GM18861 (cell line): ENCODE data around the gene LRTM2.

Experiments used
- ATAC-seq: cut with Tn5 transposase; IDR thresholded peaks from one replicate; pipeline ENCODE4 v1.9.1; 2021; ENCODE audit not compliant: unreplicated experiment

The LRTM2 gene

GRCh38 chr12:1882850-1883470 is 62.6 kb downstream of the LRTM2 start:
- ATAC-seq = no peak

GRCh38 chr12:1883513-1883912 is 63.1 kb downstream of the LRTM2 start:
- no peak for ATAC-seq

GRCh38 chr12:1884651-1885050 is 64.3 kb downstream of the LRTM2 start:
- ATAC-seq = no peak

GRCh38 chr12:1885082-1885596 is 64.8 kb downstream of the LRTM2 start:
- no peak for ATAC-seq

- ATAC-seq = no peak
Observed at GRCh38 chr12:1885599-1886245, 65.4 kb downstream of the LRTM2 start.
